ENCODE data around the gene SORCS2.

- TF ChIP-seq CTCF (IDR thresholded peaks at IDR 0.05) = no peak
- no peak for TF ChIP-seq POLR2AphosphoS5 (IDR thresholded peaks at IDR 0.05)
- TF ChIP-seq POLR2A (IDR thresholded peaks at IDR 0.05) = no peak
Observed at GRCh38 chr4:7340553-7341433, 148.5 kb downstream of the SORCS2 start.
